Neural cell (in vitro differentiated cells): ENCODE results near the gene FRA10AC1. TPM values are rescaled to one million over a fixed set of nuclear protein-coding genes. Genes with fewer than 3 reads are reported as not detected.
A peak's percentile ranks its signal among the peaks of the same experiment; 100 is the strongest.

ENCODE experiments used
- H2AFZ ChIP-seq: fragments of 200-600, 300-800 bp; sonication (generic), shearing (Covaris generic); 2 replicates; pipeline ENCODE4 v1.6.0; 2014; ENCODE audit warnings: low read depth, mild to moderate bottlenecking, antibody characterized with exemption, low read length, moderate library complexity
- H3F3A ChIP-seq: fragments of 200-600 bp; shearing (Covaris generic); 2 replicates; pipeline ENCODE4 v1.6.1; 2016; ENCODE audit warnings: mild to moderate bottlenecking, moderate library complexity, mixed read lengths, antibody characterized with exemption, low read length; ENCODE audit not compliant: insufficient read depth, poor library complexity, severe bottlenecking
- H3K27ac ChIP-seq: fragments of 200-600, 300-800 bp; sonication (generic), shearing (Covaris generic); 2 replicates; pipeline ENCODE4 v1.5.1; 2014; ENCODE audit warnings: mild to moderate bottlenecking, low read length, moderate library complexity
- H3K27me3 ChIP-seq: fragments of 300-800, 200-600 bp; sonication (generic), shearing (Covaris generic); 2 replicates; pipeline ENCODE4 v1.6.0; 2014; ENCODE audit warnings: mild to moderate bottlenecking, low read depth, low read length, moderate library complexity; ENCODE audit not compliant: insufficient read depth
- H3K36me3 ChIP-seq: fragments of 300-800, 200-600 bp; sonication (generic), shearing (Covaris generic); 2 replicates; pipeline ENCODE4 v1.5.1; 2014; ENCODE audit warnings: mild to moderate bottlenecking, antibody characterized with exemption, low read length, moderate library complexity; ENCODE audit not compliant: insufficient read depth
- H3K4me2 ChIP-seq: fragments of 300-800, 200-600 bp; sonication (generic), shearing (Covaris generic); 2 replicates; pipeline ENCODE4 v1.6.0; 2014; ENCODE audit warnings: mild to moderate bottlenecking, low read length
- H3K4me3 ChIP-seq: fragments of 300-800, 200-600 bp; sonication (generic), shearing (Covaris generic); 2 replicates; pipeline ENCODE4 v1.5.1; 2014; ENCODE audit warnings: mild to moderate bottlenecking, low read length, moderate library complexity
- H3K79me2 ChIP-seq: fragments of 200-600 bp; shearing (Covaris generic); replicated peaks from 2 replicates; pipeline ENCODE4 v1.6.0; 2014; ENCODE audit warnings: mild to moderate bottlenecking, low read length, moderate library complexity; ENCODE audit not compliant: insufficient read depth
- H3K9ac ChIP-seq: fragments of 300-800, 200-600 bp; sonication (generic), shearing (Covaris generic); 2 replicates; pipeline ENCODE4 v1.6.1; 2016; ENCODE audit warnings: mild to moderate bottlenecking, low read length, mixed read lengths
- H3K9me2 ChIP-seq: fragments of 200-600 bp; shearing (Covaris generic); 2 replicates; pipeline ENCODE4 v1.6.1; 2016; ENCODE audit warnings: mild to moderate bottlenecking, low read length, mixed read lengths; ENCODE audit not compliant: insufficient read depth
- H3K9me3 ChIP-seq: fragments of 200-600, 300-800 bp; sonication (generic), shearing (Covaris generic); 2 replicates; pipeline ENCODE4 v1.6.1; 2016; ENCODE audit warnings: mild to moderate bottlenecking, mixed run types, low read length, moderate library complexity, mixed read lengths
- H4K20me1 ChIP-seq: fragments of 200-600 bp; shearing (Covaris generic); 2 replicates; pipeline ENCODE4 v1.6.1; 2016; ENCODE audit warnings: mild to moderate bottlenecking, mixed run types; ENCODE audit not compliant: insufficient read depth
- EP300 ChIP-seq: fragments of 450-650 bp; conservative IDR thresholded peaks from 2 replicates; pipeline ENCODE4 v1.6.1; 2014; ENCODE audit warnings: antibody characterized with exemption, mild to moderate bottlenecking, moderate library complexity; ENCODE audit not compliant: poor library complexity, severe bottlenecking
- EZH2 ChIP-seq: fragments of 200-600, 300-800 bp; shearing (Covaris generic), sonication (generic); IDR thresholded peaks from 2 replicates; pipeline ENCODE4 v1.6.1; 2014; ENCODE audit warnings: antibody characterized with exemption, low read length, borderline replicate concordance, mild to moderate bottlenecking; ENCODE audit not compliant: insufficient read depth, poor library complexity, severe bottlenecking
- MXI1 ChIP-seq: fragments of 450-650 bp; conservative IDR thresholded peaks from 2 replicates; pipeline ENCODE4 v1.6.1; 2014; ENCODE audit warnings: antibody characterized with exemption, mild to moderate bottlenecking; ENCODE audit not compliant: poor library complexity, severe bottlenecking
- POLR2AphosphoS5 ChIP-seq: IDR thresholded peaks from 2 replicates; pipeline ENCODE4 v1.6.1; 2012
- RAD21 ChIP-seq: fragments of 450-650 bp; conservative IDR thresholded peaks from 2 replicates; pipeline ENCODE4 v1.6.1; 2014; ENCODE audit warnings: antibody characterized with exemption, mild to moderate bottlenecking, moderate library complexity
- SMC3 ChIP-seq: fragments of 450-650 bp; conservative IDR thresholded peaks from 2 replicates; pipeline ENCODE4 v1.6.1; 2014; ENCODE audit warnings: antibody characterized with exemption, mild to moderate bottlenecking, moderate library complexity; ENCODE audit not compliant: poor library complexity
- TAF1 ChIP-seq: IDR thresholded peaks from 2 replicates; pipeline ENCODE4 v1.6.1; 2012; ENCODE audit warnings: low read depth
- polyA plus RNA-seq: library from polyadenylated mRNA; depleted of rRNA; stranded (reverse); fragments of >200 nt; gene quantifications from 2 replicates; pipeline ENCODE4 v1.2.3, GENCODE V29; 2014
- TF ChIP-seq, protein P1 (sequence below): IDR thresholded peaks from 2 replicates; pipeline ENCODE4 v1.6.1; 2012; ENCODE audit warnings: borderline replicate concordance
- TF ChIP-seq, protein P2 (sequence below): fragments of 450-650 bp; IDR thresholded peaks from 2 replicates; pipeline ENCODE4 v1.5.1; 2014; ENCODE audit warnings: antibody characterized with exemption, mild to moderate bottlenecking, moderate library complexity; ENCODE audit not compliant: poor library complexity, severe bottlenecking

The FRA10AC1 gene
- polyA plus RNA-seq, 1 donor from 2014 or later: 22.8 TPM

DNA sequence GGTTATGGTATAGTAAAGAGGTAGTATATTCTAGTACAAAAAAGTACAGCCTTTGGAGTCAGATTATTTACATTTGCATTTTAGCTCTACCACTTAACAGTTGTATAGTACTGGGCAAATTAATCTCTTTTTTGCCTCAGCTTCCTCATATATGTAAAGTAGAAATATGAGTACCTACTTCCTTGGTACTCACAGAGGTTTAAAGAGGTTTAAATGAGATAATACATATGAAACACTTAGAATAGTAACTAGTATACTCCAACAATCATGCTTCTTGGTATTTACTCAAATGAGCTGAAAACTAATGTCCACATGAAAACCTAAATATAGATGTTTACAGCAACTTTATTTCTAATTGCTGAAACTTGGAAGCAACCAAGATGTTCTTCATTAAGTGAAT lies 14.7 kb downstream of the FRA10AC1 start:
- Histone ChIP-seq H3K79me2 (no peaks in the 10 kb centered on the region), H3K27ac (no peak overlapping the region), H2AFZ (no peak overlapping the region), H3K9me2 (no peaks in the 10 kb centered on the region), H3K27me3 (no peaks in the 10 kb centered on the region), H3K4me3 (no peak overlapping the region), H3F3A (no peaks in the 10 kb centered on the region), H3K4me2 (no peak overlapping the region), H3K9me3 (no peaks in the 10 kb centered on the region), H3K36me3 (no peaks in the 10 kb centered on the region), H4K20me1 (no peaks in the 10 kb centered on the region), H3K9ac (no peak overlapping the region)
- TF ChIP-seq TAF1: no peak
- TF ChIP-seq POLR2AphosphoS5: no peak
- TF ChIP-seq, protein P1, sequence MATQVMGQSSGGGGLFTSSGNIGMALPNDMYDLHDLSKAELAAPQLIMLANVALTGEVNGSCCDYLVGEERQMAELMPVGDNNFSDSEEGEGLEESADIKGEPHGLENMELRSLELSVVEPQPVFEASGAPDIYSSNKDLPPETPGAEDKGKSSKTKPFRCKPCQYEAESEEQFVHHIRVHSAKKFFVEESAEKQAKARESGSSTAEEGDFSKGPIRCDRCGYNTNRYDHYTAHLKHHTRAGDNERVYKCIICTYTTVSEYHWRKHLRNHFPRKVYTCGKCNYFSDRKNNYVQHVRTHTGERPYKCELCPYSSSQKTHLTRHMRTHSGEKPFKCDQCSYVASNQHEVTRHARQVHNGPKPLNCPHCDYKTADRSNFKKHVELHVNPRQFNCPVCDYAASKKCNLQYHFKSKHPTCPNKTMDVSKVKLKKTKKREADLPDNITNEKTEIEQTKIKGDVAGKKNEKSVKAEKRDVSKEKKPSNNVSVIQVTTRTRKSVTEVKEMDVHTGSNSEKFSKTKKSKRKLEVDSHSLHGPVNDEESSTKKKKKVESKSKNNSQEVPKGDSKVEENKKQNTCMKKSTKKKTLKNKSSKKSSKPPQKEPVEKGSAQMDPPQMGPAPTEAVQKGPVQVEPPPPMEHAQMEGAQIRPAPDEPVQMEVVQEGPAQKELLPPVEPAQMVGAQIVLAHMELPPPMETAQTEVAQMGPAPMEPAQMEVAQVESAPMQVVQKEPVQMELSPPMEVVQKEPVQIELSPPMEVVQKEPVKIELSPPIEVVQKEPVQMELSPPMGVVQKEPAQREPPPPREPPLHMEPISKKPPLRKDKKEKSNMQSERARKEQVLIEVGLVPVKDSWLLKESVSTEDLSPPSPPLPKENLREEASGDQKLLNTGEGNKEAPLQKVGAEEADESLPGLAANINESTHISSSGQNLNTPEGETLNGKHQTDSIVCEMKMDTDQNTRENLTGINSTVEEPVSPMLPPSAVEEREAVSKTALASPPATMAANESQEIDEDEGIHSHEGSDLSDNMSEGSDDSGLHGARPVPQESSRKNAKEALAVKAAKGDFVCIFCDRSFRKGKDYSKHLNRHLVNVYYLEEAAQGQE: no peak

DNA sequence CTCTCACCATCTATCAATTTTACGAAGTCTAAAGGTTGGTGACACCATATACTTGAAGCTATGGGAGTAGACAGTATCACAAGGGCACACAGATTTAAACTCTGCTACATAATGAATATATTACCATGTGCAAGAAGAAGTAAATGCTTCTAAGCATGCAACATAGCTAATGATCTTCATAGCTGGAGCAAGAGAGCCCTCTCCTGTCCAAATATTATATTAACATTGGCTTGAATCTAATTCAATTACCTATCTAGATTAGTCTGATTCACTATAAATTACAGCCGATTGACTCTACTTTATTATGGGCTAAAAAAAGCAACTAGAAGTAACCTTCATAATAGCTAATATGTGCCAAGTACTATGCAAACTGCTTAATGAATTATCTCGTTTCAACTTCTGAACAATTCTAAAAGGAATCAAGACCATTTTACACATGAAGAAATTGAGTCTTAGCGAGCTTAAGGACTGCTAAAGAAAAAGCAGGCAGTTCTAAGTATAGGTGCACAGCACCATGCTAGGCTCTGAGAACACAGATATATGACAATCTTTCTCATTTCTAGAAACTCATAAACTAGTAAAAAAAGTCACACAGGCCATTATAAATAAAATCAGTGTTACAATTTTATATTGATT lies 21.9 kb downstream of the FRA10AC1 start:
- no peaks in the 10 kb centered on the region for H3K79me2 ChIP-seq
- H3K4me2 ChIP-seq: no peak overlapping the region
- H3K9me2 ChIP-seq: no peaks in the 10 kb centered on the region
- H2AFZ ChIP-seq: no peak overlapping the region
- H4K20me1 ChIP-seq: no peaks in the 10 kb centered on the region
- no peak overlapping the region for H3K9ac ChIP-seq
- no peaks in the 10 kb centered on the region for H3K36me3 ChIP-seq
- no peak overlapping the region for H3K4me3 ChIP-seq
- TF ChIP-seq EZH2: no peak
- TF ChIP-seq RAD21: peak; percentile 91
- TF ChIP-seq SMC3: peak; percentile 91
- TF ChIP-seq MXI1: peak; percentile 17
- no peak for TF ChIP-seq TAF1
- TF ChIP-seq, protein P1: no peak
- no peak for TF ChIP-seq POLR2AphosphoS5
- no peak for TF ChIP-seq EP300
- TF ChIP-seq, protein P2, sequence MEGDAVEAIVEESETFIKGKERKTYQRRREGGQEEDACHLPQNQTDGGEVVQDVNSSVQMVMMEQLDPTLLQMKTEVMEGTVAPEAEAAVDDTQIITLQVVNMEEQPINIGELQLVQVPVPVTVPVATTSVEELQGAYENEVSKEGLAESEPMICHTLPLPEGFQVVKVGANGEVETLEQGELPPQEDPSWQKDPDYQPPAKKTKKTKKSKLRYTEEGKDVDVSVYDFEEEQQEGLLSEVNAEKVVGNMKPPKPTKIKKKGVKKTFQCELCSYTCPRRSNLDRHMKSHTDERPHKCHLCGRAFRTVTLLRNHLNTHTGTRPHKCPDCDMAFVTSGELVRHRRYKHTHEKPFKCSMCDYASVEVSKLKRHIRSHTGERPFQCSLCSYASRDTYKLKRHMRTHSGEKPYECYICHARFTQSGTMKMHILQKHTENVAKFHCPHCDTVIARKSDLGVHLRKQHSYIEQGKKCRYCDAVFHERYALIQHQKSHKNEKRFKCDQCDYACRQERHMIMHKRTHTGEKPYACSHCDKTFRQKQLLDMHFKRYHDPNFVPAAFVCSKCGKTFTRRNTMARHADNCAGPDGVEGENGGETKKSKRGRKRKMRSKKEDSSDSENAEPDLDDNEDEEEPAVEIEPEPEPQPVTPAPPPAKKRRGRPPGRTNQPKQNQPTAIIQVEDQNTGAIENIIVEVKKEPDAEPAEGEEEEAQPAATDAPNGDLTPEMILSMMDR: peak; percentile 84
- no peak overlapping the region for H3K27ac ChIP-seq
- H3F3A ChIP-seq: no peaks in the 10 kb centered on the region
- no peaks in the 10 kb centered on the region for H3K27me3 ChIP-seq
- no peaks in the 10 kb centered on the region for H3K9me3 ChIP-seq
